Activated naive CD8-positive, alpha-beta T cell (primary cell): ENCODE measurements around the gene LLGL1.

ENCODE experiments used
- H3K27ac Mint-ChIP-seq: one replicate; pipeline ENCODE4 v1.8.0; 2021; ENCODE audit warnings: mixed read lengths
- H3K27me3 Mint-ChIP-seq: one replicate; pipeline ENCODE4 v1.8.0; 2021; ENCODE audit warnings: mixed read lengths
- H3K36me3 Mint-ChIP-seq: one replicate; pipeline ENCODE4 v1.8.0; 2021; ENCODE audit warnings: mixed read lengths
- H3K4me1 Mint-ChIP-seq: one replicate; pipeline ENCODE4 v1.8.0; 2021; ENCODE audit warnings: low read depth, mixed read lengths
- H3K4me3 Mint-ChIP-seq: one replicate; pipeline ENCODE4 v1.8.0; 2021; ENCODE audit warnings: mild to moderate bottlenecking, mixed read lengths
- H3K9me3 Mint-ChIP-seq: one replicate; pipeline ENCODE4 v1.8.0; 2021; ENCODE audit warnings: low read depth, mixed read lengths

The LLGL1 gene

GRCh38 chr17:18260332-18261145, 35.1 kb downstream of the LLGL1 start, which contains the start of gene MIEF2:
TSS of gene MIEF2 (plus strand) at chr17:18260662. CDS start at chr17:18262721, 2,059 bp downstream.
- Mint-ChIP-seq H3K27me3 (no peaks in the 10 kb centered on the region), H3K9me3 (no peaks in the 10 kb centered on the region), H3K4me3 (peak within 1 kb of the TSS; percentile 79), H3K4me1 (peaks cover 41% of the 10 kb centered on the region), H3K36me3 (no peaks in the 10 kb centered on the region), H3K27ac (peak within 1 kb of the TSS; percentile 73)

GRCh38 chr17:18261146-18261515, 35.7 kb downstream of the LLGL1 start:
- H3K9me3 Mint-ChIP-seq = no peaks in the 10 kb centered on the region
- peak overlapping the region; percentile 79 for H3K4me3 Mint-ChIP-seq
- peaks cover 35% of the 10 kb centered on the region for H3K4me1 Mint-ChIP-seq
- H3K36me3 Mint-ChIP-seq = no peaks in the 10 kb centered on the region
- peak overlapping the region; percentile 61 for H3K27ac Mint-ChIP-seq
- H3K27me3 Mint-ChIP-seq = no peaks in the 10 kb centered on the region

- peak overlapping the region; percentile 61 for H3K27ac Mint-ChIP-seq
- H3K27me3 Mint-ChIP-seq = no peaks in the 10 kb centered on the region
- H3K9me3 Mint-ChIP-seq = no peaks in the 10 kb centered on the region
- peak overlapping the region; percentile 79 for H3K4me3 Mint-ChIP-seq
- H3K4me1 Mint-ChIP-seq = peaks cover 31% of the 10 kb centered on the region
- H3K36me3 Mint-ChIP-seq = no peaks in the 10 kb centered on the region
Measured at GRCh38 chr17:18261659-18262058, 36.2 kb downstream of the LLGL1 start.

DNA sequence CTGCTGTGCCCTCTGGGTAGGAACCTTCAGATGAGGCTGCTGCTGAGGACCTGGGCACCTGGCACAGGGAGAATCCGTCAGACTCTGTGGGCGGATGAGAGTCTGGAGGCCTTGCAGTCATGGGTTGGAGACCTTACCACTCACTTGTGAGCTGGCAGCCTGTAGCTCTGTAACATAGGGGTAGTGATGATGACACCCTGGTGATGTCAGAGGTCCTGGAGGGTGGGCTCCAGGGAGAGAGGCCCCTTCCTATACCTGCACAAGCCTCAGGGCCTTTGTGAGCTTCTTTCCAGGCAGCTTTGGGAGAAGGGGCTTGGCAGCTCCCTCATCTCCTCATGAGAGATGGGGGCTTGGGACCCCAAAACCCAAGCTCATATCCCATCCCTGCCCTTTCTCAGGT, 36.7 kb downstream of the LLGL1 start:
- H3K27me3 Mint-ChIP-seq = no peaks in the 10 kb centered on the region
- H3K4me1 Mint-ChIP-seq = peaks cover 27% of the 10 kb centered on the region
- no peaks in the 10 kb centered on the region for H3K9me3 Mint-ChIP-seq
- peak overlapping the region; percentile 79 for H3K4me3 Mint-ChIP-seq
- H3K36me3 Mint-ChIP-seq = no peaks in the 10 kb centered on the region
- no peak overlapping the region for H3K27ac Mint-ChIP-seq

DNA sequence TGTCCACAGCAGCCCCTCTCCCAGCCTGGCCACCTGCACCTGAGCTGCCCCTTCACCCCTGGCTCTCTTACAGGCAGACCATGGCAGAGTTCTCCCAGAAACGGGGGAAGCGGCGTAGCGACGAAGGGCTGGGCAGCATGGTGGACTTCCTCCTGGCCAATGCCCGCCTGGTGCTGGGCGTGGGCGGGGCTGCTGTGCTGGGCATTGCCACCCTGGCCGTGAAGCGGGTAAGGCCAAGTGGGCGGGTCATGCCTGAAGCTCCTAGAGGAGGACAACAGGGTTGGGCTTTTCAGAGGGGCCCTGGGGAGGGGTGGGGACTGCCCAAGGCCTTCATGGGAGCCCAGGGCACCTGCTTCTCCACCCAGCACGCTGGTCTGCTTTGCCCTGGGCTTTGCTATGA, 37.2 kb downstream of the LLGL1 start:
- peaks cover 23% of the 10 kb centered on the region for H3K4me1 Mint-ChIP-seq
- H3K27ac Mint-ChIP-seq = no peak overlapping the region
- H3K9me3 Mint-ChIP-seq = no peaks in the 10 kb centered on the region
- no peak overlapping the region for H3K4me3 Mint-ChIP-seq
- no peaks in the 10 kb centered on the region for H3K36me3 Mint-ChIP-seq
- H3K27me3 Mint-ChIP-seq = no peaks in the 10 kb centered on the region

GRCh38 chr17:18263885-18264682, 38.6 kb downstream of the LLGL1 start:
- Mint-ChIP-seq H3K27me3 (no peaks in the 10 kb centered on the region), H3K9me3 (no peaks in the 10 kb centered on the region), H3K36me3 (no peaks in the 10 kb centered on the region), H3K27ac (no peak overlapping the region), H3K4me1 (peaks cover 20% of the 10 kb centered on the region), H3K4me3 (no peak overlapping the region)

- H3K9me3 Mint-ChIP-seq = no peaks in the 10 kb centered on the region
- no peaks in the 10 kb centered on the region for H3K36me3 Mint-ChIP-seq
- H3K27me3 Mint-ChIP-seq = no peaks in the 10 kb centered on the region
- H3K27ac Mint-ChIP-seq = no peak overlapping the region
- H3K4me3 Mint-ChIP-seq = no peak overlapping the region
- H3K4me1 Mint-ChIP-seq = peaks cover 5% of the 10 kb centered on the region
Measured at GRCh38 chr17:18267366-18267765, 41.9 kb downstream of the LLGL1 start.

GRCh38 chr17:18267927-18268711, 42.7 kb downstream of the LLGL1 start:
- Mint-ChIP-seq H3K9me3 (no peaks in the 10 kb centered on the region), H3K4me1 (peaks cover 2% of the 10 kb centered on the region), H3K36me3 (no peaks in the 10 kb centered on the region), H3K27ac (no peak overlapping the region), H3K4me3 (no peak overlapping the region), H3K27me3 (no peaks in the 10 kb centered on the region)

- Mint-ChIP-seq H3K9me3 (no peaks in the 10 kb centered on the region), H3K27me3 (no peaks in the 10 kb centered on the region), H3K4me3 (no peak overlapping the region), H3K36me3 (no peaks in the 10 kb centered on the region), H3K27ac (no peak overlapping the region), H3K4me1 (no peaks in the 10 kb centered on the region)
Measured at GRCh38 chr17:18270046-18270931, 44.9 kb downstream of the LLGL1 start.

- Mint-ChIP-seq H3K4me1 (no peaks in the 10 kb centered on the region), H3K36me3 (no peaks in the 10 kb centered on the region), H3K27ac (no peak overlapping the region), H3K9me3 (no peaks in the 10 kb centered on the region), H3K4me3 (no peak overlapping the region), H3K27me3 (no peaks in the 10 kb centered on the region)
Measured at GRCh38 chr17:18277076-18277475, 51.6 kb downstream of the LLGL1 start.

GRCh38 chr17:18278867-18279266, 53.4 kb downstream of the LLGL1 start:
- Mint-ChIP-seq H3K36me3 (peaks cover 3% of the 10 kb centered on the region), H3K27ac (no peak overlapping the region), H3K9me3 (no peaks in the 10 kb centered on the region), H3K27me3 (no peaks in the 10 kb centered on the region), H3K4me3 (no peak overlapping the region), H3K4me1 (no peaks in the 10 kb centered on the region)

- H3K4me3 Mint-ChIP-seq = no peak overlapping the region
- H3K9me3 Mint-ChIP-seq = no peaks in the 10 kb centered on the region
Measured at GRCh38 chr17:18280249-18280648, 54.8 kb downstream of the LLGL1 start.

DNA sequence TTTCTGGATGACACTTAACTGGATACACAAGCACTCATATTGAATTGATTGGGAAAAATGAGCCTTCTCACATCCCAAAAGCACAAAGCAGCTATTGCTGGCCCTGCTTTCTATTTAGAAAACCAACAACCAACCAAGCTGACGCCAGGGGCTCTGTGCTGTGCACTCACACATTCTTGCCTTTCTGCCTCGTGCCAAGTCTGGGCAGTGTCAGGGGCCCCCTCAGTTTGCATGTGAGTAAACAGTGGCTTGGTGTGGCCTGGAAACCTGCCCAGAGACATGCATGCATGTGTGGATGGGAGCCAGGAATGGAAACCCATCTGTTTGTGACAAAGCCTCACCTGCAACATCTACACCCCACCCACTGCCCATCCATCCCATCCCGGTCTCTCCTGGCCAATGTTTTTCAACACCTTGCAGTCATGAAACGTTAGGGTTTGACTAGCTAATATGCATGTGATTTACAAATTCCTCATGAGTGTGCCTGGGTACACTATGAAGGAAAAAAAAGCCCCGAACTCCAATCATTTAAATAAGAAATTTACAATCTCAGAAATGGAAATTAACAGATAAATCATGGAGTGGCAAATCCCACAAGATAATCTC, 55.4 kb downstream of the LLGL1 start:
- Mint-ChIP-seq H3K27me3 (no peaks in the 10 kb centered on the region), H3K27ac (no peak overlapping the region), H3K4me1 (no peaks in the 10 kb centered on the region), H3K9me3 (no peaks in the 10 kb centered on the region), H3K36me3 (peaks cover 3% of the 10 kb centered on the region), H3K4me3 (no peak overlapping the region)

More at GRCh38 chr17:18280249-18280648, 54.8 kb downstream of the LLGL1 start:
- H3K4me1 Mint-ChIP-seq = no peaks in the 10 kb centered on the region
- no peaks in the 10 kb centered on the region for H3K27me3 Mint-ChIP-seq
- H3K36me3 Mint-ChIP-seq = peaks cover 3% of the 10 kb centered on the region
- H3K27ac Mint-ChIP-seq = no peak overlapping the region

DNA sequence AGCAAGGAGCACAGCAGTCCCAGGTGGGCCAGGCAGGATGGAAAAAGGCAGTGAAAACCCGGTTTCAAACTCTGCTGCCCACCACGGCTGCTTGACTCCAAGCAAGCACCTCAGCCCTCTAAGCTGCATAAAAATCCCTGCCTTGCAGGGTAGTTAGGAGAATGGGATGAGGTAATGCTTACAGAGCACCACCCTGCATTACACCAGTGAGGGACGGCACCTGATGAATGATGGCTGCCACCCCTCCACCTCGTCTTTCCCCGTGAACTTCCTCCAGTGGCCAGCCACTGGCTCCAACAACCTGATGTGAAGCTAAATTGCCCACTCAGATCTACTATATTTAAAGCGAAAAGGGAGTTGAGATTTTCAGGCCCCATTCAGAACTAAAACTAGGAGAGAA, 56.4 kb downstream of the LLGL1 start:
- H3K27ac Mint-ChIP-seq = no peak overlapping the region
- no peak overlapping the region for H3K4me3 Mint-ChIP-seq
- H3K9me3 Mint-ChIP-seq = no peaks in the 10 kb centered on the region
- H3K36me3 Mint-ChIP-seq = peaks cover 3% of the 10 kb centered on the region
- H3K4me1 Mint-ChIP-seq = no peaks in the 10 kb centered on the region
- no peaks in the 10 kb centered on the region for H3K27me3 Mint-ChIP-seq
